Panc1 (cell line): ENCODE results near the gene SEMA6A. TPM values are rescaled to one million over a fixed set of nuclear protein-coding genes. Genes with fewer than 3 reads are reported as not detected.

Experiments
- ATAC-seq: fragments of 200-7000 bp; cut with Tn5 transposase; 2 replicates; pipeline ENCODE4 v1.9.1; 2020; ENCODE audit warnings: mild to moderate bottlenecking, moderate library complexity
- BruUV-seq: library from RNA; stranded (reverse); fragments of 400-500 nt; replicated peaks from 2 replicates; lab custom pipeline; 2021; lab: Mats Ljungman, UMichigan
- CTCF ChIA-PET: fragments of 300-600 bp; sonication (Branson Sonifier 250); formaldehyde crosslinking; loops from one replicate; lab custom pipeline; 2022; ENCODE audit warnings: antibody characterized with exemption; lab: Charles Lee
- POLR2A ChIA-PET: fragments of 300-600 bp; sonication (Branson Sonifier 250); formaldehyde crosslinking; loops from one replicate; lab custom pipeline; 2022; ENCODE audit warnings: antibody characterized with exemption; lab: Charles Lee
- DNase-seq: peaks from one replicate; pipeline ENCODE4 v3.0.0-alpha.2; 2010; ENCODE audit warnings: low read depth, low spot score
- H3K27ac ChIP-seq: 2 replicates; pipeline ENCODE4 v1.5.1; 2011; ENCODE audit warnings: mild to moderate bottlenecking, low read length, inconsistent platforms
- H3K27me3 ChIP-seq: fragments of 200-500 bp; sonication (Bioruptor generic); 2 replicates; pipeline ENCODE4 v1.6.0; 2014; ENCODE audit warnings: low read length, inconsistent platforms; ENCODE audit not compliant: control insufficient read depth, insufficient read depth
- H3K36me3 ChIP-seq: fragments of 200-500 bp; sonication (Bioruptor generic); 2 replicates; pipeline ENCODE4 v1.5.1; 2014; ENCODE audit warnings: inconsistent platforms, mild to moderate bottlenecking, low read length, moderate library complexity; ENCODE audit not compliant: control insufficient read depth, insufficient read depth
- H3K4me1 ChIP-seq: 2 replicates; pipeline ENCODE4 v1.5.1; 2011; ENCODE audit warnings: inconsistent platforms, mild to moderate bottlenecking, low read length, moderate library complexity; ENCODE audit not compliant: control insufficient read depth, insufficient read depth
- H3K4me3 ChIP-seq, 2 experiments: 2 replicates each; pipeline ENCODE4 v1.5.1; 2011 to 2012; ENCODE audit warnings: low read depth in 2 of 2, low read length in 2 of 2, mild to moderate bottlenecking in 2 of 2, inconsistent platforms in 1 of 2, moderate library complexity in 1 of 2
- H3K9me3 ChIP-seq: fragments of 200-500 bp; sonication (Bioruptor generic); 2 replicates; pipeline ENCODE4 v1.5.1; 2014; ENCODE audit warnings: low read depth, mild to moderate bottlenecking, inconsistent platforms, low read length, moderate library complexity; ENCODE audit not compliant: control insufficient read depth, insufficient read depth
- CTCF ChIP-seq: fragments of 450-650 bp; IDR thresholded peaks from 2 replicates; pipeline ENCODE4 v1.5.1; 2017; ENCODE audit warnings: mild to moderate bottlenecking
- POLR2AphosphoS5 ChIP-seq: IDR thresholded peaks from 2 replicates; pipeline ENCODE4 v1.6.1; 2012; ENCODE audit warnings: mild to moderate bottlenecking, low read depth, low read length, moderate library complexity
- REST ChIP-seq, 2 experiments: IDR thresholded peaks; 2 replicates each; pipeline ENCODE4 v1.6.1; 2011 to 2012; ENCODE audit warnings: low read depth in 2 of 2, control low read depth in 1 of 2, low read length in 1 of 2, mild to moderate bottlenecking in 1 of 2, moderate library complexity in 1 of 2; ENCODE audit not compliant: insufficient read depth in 1 of 2
- SIN3A ChIP-seq: IDR thresholded peaks from 2 replicates; pipeline ENCODE4 v1.6.1; 2012; ENCODE audit warnings: low read depth, mild to moderate bottlenecking, low read length, moderate library complexity, borderline replicate concordance; ENCODE audit not compliant: insufficient read depth
- TCF7L2 ChIP-seq: IDR thresholded peaks from 2 replicates; pipeline ENCODE4 v1.6.1; 2011; ENCODE audit warnings: mild to moderate bottlenecking, low read depth, low read length, inconsistent platforms
- in situ Hi-C: cut with HindIII; loops from 2 replicates; pipeline ENCODE4 v1.10.0; 2016; ENCODE audit warnings: low sequenced_read_pairs, low pct_unique_long_range_greater_than_20kb
- intact Hi-C: fragments of 100-400 bp; cut with micrococcal nuclease; formaldehyde crosslinking; loops from one replicate; pipeline ENCODE4 v1.10.0; 2022; ENCODE audit not compliant: unreplicated experiment
- total RNA-seq: library from RNA; stranded (reverse); gene quantifications from one replicate; pipeline ENCODE4 v1.2.1, GENCODE V29; 2021; ENCODE audit not compliant: unreplicated experiment

The SEMA6A gene
- total RNA-seq, 1 experiment from 2014 or later: 0.54 TPM

- H3K27ac ChIP-seq: no peak overlapping the region
Measured at GRCh38 chr5:116480894-116481510, 93.6 kb downstream of the SEMA6A start.

More at GRCh38 chr5:116480894-116481510, 93.6 kb downstream of the SEMA6A start:
- in situ Hi-C loops (no loop called here), intact Hi-C loops (no loop called here)
- no TSS peak for BruUV-seq
- ChIA-PET CTCF (no interaction called here), POLR2A (no interaction called here)
- ATAC-seq: no peak
- Histone ChIP-seq H3K4me3 (no peak overlapping the region), H3K36me3 (no peaks in the 10 kb centered on the region), H3K4me1 (no peaks in the 10 kb centered on the region), H3K27me3 (no peaks in the 10 kb centered on the region), H3K9me3 (peaks cover 15% of the 10 kb centered on the region; the same call in 1 of the 2 replicates)
- DNase-seq: no peak
- TF ChIP-seq CTCF: no peak
- no peak for TF ChIP-seq REST (IDR thresholded peaks at IDR 0.05; ENCODE audit: insufficient read depth in 1 of 2, low read depth in 2 of 2, low read length in 1 of 2)
- TF ChIP-seq TCF7L2: no peak
- TF ChIP-seq POLR2AphosphoS5: no peak
- TF ChIP-seq SIN3A: no peak
